HG03196 (cell line): Measurements from ENCODE around the gene CLIC3.
"Not testable (repeated sequence)": the region's sequence is repeated elsewhere in the genome, so short reads cannot be mapped to it uniquely, and the experiment has no call there.

Experiments
- ATAC-seq: cut with Tn5 transposase; IDR thresholded peaks from one replicate; pipeline ENCODE4 v1.9.1; 2021; ENCODE audit not compliant: unreplicated experiment

Gene CLIC3

GRCh38 chr9:136996361-136997292, at the start of gene CLIC3:
CLIC3 (minus strand) TSS chr9:136996568; CDS start chr9:136996543, 25 bp downstream.
- ATAC-seq, result no peak

- ATAC-seq, result no peak
These were observed 49.1 kb upstream of the CLIC3 start for GRCh38 chr9:137045294-137046087.

GRCh38 chr9:137044502-137045177, 48.3 kb upstream of the CLIC3 start:
- ATAC-seq, result no peak

- ATAC-seq, result no peak
These were observed 47.7 kb upstream of the CLIC3 start for GRCh38 chr9:137044037-137044436.

GRCh38 chr9:137042751-137043727, 46.7 kb upstream of the CLIC3 start:
- no peak for ATAC-seq

- ATAC-seq, result no peak
These were observed 44.8 kb upstream of the CLIC3 start for GRCh38 chr9:137041124-137041523.

- no peak for ATAC-seq
These were observed 44.2 kb upstream of the CLIC3 start for GRCh38 chr9:137040568-137040967.

GRCh38 chr9:137039611-137040366, 43.4 kb upstream of the CLIC3 start:
- ATAC-seq, result no peak

GRCh38 chr9:137038916-137039315, 42.5 kb upstream of the CLIC3 start:
- no peak for ATAC-seq

- no peak for ATAC-seq
These were observed 41.1 kb upstream of the CLIC3 start for GRCh38 chr9:137037483-137037882.

- no peak for ATAC-seq
These were observed 40.7 kb upstream of the CLIC3 start for GRCh38 chr9:137037035-137037434.

- no peak for ATAC-seq
These were observed 39.6 kb upstream of the CLIC3 start for GRCh38 chr9:137035937-137036336.

- no peak for ATAC-seq
These were observed 39.1 kb upstream of the CLIC3 start for GRCh38 chr9:137035507-137035834.

GRCh38 chr9:137034709-137035506, 38.5 kb upstream of the CLIC3 start:
- peak; percentile 56 for ATAC-seq

- ATAC-seq, result no peak
These were observed 37.8 kb upstream of the CLIC3 start for GRCh38 chr9:137034039-137034708.

GRCh38 chr9:137033481-137033880, 37.1 kb upstream of the CLIC3 start:
- not testable (repeated sequence) for ATAC-seq

- no peak for ATAC-seq
These were observed 36.5 kb upstream of the CLIC3 start for GRCh38 chr9:137032858-137033257.
